ENCODE measurements around the gene KLHL14. TPM values are rescaled to one million over a fixed set of nuclear protein-coding genes. Genes with fewer than 3 reads are reported as not detected.
"Not testable (repeated sequence)": the region's sequence is repeated elsewhere in the genome, so short reads cannot be mapped to it uniquely, and the experiment has no call there.

KLHL14 gene
- total RNA-seq, 1 experiment from 2014 or later = 6.7 TPM

DNA sequence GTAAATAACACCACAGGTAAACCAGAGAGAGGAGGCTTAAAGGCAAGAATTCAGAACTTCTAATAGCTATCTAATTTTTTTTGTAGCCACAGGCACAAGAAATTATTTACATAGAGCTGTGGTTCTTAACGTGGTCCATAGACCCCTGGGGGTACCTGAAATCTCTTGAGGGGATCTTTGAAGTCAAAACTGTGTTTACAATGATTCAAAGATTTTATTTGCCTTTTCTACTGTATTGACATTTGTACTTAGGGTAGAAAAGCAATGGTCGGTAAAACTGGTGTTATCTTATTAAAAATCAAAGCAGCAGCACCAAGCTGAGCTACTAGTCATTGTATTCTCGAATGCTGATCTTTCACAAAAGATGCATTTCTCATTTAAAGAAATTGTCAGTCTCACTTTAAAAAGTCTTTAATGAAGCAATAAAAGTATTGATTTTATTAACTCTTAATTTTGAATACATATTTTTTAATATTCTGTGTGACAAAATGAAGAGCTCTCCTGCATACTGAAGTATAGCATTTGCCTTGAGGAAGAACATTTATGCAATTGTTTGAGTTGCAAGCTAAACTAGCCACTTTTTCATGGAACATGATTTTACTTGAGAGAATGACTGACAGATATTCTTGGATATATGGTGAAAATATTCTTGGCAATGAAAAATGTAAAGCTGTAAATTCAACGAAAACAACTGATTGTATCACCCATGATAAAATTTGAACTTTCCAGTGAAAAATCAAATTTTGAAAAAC, 25.6 kb upstream of the KLHL14 start:
- H3K4me3 ChIP-seq (ENCODE audit: low read depth in 2 of 2, low read length in 2 of 2) = no peak overlapping the region
- H3K4me1 ChIP-seq (ENCODE audit: control insufficient read depth, insufficient read depth, low read length) = no peaks in the 10 kb centered on the region
- no peaks in the 10 kb centered on the region for H3K36me3 ChIP-seq (ENCODE audit: control insufficient read depth, insufficient read depth, low read length)
- ATAC-seq (no peak), DNase-seq (ENCODE audit: low read depth, low spot score) (no peak)
- no peak overlapping the region for H3K27ac ChIP-seq (ENCODE audit: low read length)
- in situ Hi-C loops (cut with HindIII; ENCODE audit: low pct_unique_long_range_greater_than_20kb, low sequenced_read_pairs) (no loop called here), intact Hi-C loops (cut with micrococcal nuclease; ENCODE audit: unreplicated experiment) (no loop called here)
- no peaks in the 10 kb centered on the region for H3K27me3 ChIP-seq (ENCODE audit: control insufficient read depth, insufficient read depth, low read length)
- 0 out of 2 replicates have a peak, but pooled peaks cover 3% of the 10 kb centered on the region for H3K9me3 ChIP-seq (ENCODE audit: control insufficient read depth, insufficient read depth, low read depth, low read length)
- no TSS peak for BruUV-seq (replicated peaks)
- ChIA-PET CTCF (no interaction called here), POLR2A (no interaction called here)
- TF ChIP-seq, protein P1, sequence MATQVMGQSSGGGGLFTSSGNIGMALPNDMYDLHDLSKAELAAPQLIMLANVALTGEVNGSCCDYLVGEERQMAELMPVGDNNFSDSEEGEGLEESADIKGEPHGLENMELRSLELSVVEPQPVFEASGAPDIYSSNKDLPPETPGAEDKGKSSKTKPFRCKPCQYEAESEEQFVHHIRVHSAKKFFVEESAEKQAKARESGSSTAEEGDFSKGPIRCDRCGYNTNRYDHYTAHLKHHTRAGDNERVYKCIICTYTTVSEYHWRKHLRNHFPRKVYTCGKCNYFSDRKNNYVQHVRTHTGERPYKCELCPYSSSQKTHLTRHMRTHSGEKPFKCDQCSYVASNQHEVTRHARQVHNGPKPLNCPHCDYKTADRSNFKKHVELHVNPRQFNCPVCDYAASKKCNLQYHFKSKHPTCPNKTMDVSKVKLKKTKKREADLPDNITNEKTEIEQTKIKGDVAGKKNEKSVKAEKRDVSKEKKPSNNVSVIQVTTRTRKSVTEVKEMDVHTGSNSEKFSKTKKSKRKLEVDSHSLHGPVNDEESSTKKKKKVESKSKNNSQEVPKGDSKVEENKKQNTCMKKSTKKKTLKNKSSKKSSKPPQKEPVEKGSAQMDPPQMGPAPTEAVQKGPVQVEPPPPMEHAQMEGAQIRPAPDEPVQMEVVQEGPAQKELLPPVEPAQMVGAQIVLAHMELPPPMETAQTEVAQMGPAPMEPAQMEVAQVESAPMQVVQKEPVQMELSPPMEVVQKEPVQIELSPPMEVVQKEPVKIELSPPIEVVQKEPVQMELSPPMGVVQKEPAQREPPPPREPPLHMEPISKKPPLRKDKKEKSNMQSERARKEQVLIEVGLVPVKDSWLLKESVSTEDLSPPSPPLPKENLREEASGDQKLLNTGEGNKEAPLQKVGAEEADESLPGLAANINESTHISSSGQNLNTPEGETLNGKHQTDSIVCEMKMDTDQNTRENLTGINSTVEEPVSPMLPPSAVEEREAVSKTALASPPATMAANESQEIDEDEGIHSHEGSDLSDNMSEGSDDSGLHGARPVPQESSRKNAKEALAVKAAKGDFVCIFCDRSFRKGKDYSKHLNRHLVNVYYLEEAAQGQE (IDR thresholded peaks at IDR 0.05; ENCODE audit: insufficient read depth in 1 of 2, low read depth in 2 of 2, low read length in 1 of 2) = no peak
- TF ChIP-seq SIN3A (IDR thresholded peaks at IDR 0.05; ENCODE audit: borderline replicate concordance, insufficient read depth, low read depth, low read length) = no peak
- TF ChIP-seq, protein P2, sequence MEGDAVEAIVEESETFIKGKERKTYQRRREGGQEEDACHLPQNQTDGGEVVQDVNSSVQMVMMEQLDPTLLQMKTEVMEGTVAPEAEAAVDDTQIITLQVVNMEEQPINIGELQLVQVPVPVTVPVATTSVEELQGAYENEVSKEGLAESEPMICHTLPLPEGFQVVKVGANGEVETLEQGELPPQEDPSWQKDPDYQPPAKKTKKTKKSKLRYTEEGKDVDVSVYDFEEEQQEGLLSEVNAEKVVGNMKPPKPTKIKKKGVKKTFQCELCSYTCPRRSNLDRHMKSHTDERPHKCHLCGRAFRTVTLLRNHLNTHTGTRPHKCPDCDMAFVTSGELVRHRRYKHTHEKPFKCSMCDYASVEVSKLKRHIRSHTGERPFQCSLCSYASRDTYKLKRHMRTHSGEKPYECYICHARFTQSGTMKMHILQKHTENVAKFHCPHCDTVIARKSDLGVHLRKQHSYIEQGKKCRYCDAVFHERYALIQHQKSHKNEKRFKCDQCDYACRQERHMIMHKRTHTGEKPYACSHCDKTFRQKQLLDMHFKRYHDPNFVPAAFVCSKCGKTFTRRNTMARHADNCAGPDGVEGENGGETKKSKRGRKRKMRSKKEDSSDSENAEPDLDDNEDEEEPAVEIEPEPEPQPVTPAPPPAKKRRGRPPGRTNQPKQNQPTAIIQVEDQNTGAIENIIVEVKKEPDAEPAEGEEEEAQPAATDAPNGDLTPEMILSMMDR (IDR thresholded peaks at IDR 0.05) = no peak

DNA sequence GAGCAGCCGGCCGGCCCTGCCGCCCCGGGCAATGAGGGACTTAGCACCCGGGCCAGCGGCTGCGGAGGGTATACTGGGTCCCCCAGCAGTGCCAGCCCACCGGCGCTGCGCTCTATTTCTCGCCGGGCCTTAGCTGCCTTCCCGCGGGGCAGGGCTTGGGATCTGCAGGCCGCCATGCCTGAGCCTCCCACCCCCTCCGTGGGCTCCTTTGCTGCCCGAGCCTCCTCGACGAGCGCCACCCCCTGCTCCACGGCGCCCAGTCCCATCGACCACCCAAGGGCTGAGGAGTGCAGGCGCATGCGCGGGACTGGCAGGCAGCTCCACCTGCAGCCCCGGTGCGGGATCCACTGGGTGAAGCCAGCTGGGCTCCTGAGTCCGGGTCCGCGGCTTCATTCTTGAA, 21.8 kb upstream of the KLHL14 start:
- DNase-seq (ENCODE audit: low read depth, low spot score); in situ Hi-C loops (cut with HindIII; ENCODE audit: low pct_unique_long_range_greater_than_20kb, low sequenced_read_pairs); H3K9me3 ChIP-seq (ENCODE audit: control insufficient read depth, insufficient read depth, low read depth, low read length); H3K27me3 ChIP-seq (ENCODE audit: control insufficient read depth, insufficient read depth, low read length); ATAC-seq; intact Hi-C loops (cut with micrococcal nuclease; ENCODE audit: unreplicated experiment); POLR2A ChIA-PET; CTCF ChIA-PET; H3K36me3 ChIP-seq (ENCODE audit: control insufficient read depth, insufficient read depth, low read length); H3K4me3 ChIP-seq (ENCODE audit: low read depth in 2 of 2, low read length in 2 of 2); H3K27ac ChIP-seq (ENCODE audit: low read length); BruUV-seq (replicated peaks); H3K4me1 ChIP-seq (ENCODE audit: control insufficient read depth, insufficient read depth, low read length): not testable (repeated sequence)

DNA sequence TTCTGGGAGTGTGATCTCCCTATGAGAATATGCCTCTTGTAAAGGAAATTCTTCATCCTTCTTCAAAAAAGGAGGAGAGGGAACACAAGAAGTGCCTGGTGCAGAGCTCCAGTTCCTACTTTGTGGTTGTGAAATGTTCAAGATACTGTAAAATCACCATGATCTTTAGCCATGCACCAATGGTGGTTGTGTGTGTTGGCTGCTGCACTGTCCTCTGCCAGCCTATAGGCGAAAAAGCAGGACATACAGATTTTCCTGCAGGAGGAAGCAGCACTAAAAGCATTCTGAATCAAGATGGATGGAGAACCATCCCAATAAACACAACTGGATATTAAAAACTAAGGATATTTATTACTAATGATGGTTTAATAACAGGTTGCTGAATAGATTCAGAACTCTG, 6.2 kb upstream of the KLHL14 start:
- Histone ChIP-seq H3K27ac (ENCODE audit: low read length) (no peak overlapping the region), H3K4me1 (ENCODE audit: control insufficient read depth, insufficient read depth, low read length) (peaks cover under 1% of the 10 kb centered on the region; the same call in 1 of the 2 replicates), H3K4me3 (ENCODE audit: low read depth in 2 of 2, low read length in 2 of 2) (no peak overlapping the region), H3K36me3 (ENCODE audit: control insufficient read depth, insufficient read depth, low read length) (no peaks in the 10 kb centered on the region), H3K27me3 (ENCODE audit: control insufficient read depth, insufficient read depth, low read length) (no peaks in the 10 kb centered on the region), H3K9me3 (ENCODE audit: control insufficient read depth, insufficient read depth, low read depth, low read length) (no peaks in the 10 kb centered on the region)
- in situ Hi-C loops (cut with HindIII; ENCODE audit: low pct_unique_long_range_greater_than_20kb, low sequenced_read_pairs) = no loop called here
- POLR2A ChIA-PET = no interaction called here
- intact Hi-C loops (cut with micrococcal nuclease; ENCODE audit: unreplicated experiment) = no loop called here
- CTCF ChIA-PET = no interaction called here
- no TSS peak for BruUV-seq (replicated peaks)
- DNase-seq (ENCODE audit: low read depth, low spot score) (no peak), ATAC-seq (no peak)
- no peak for TF ChIP-seq SIN3A (IDR thresholded peaks at IDR 0.05; ENCODE audit: borderline replicate concordance, insufficient read depth, low read depth, low read length)
- TF ChIP-seq, protein P2 (IDR thresholded peaks at IDR 0.05) = no peak
- TF ChIP-seq, protein P1 (IDR thresholded peaks at IDR 0.05; ENCODE audit: insufficient read depth in 1 of 2, low read depth in 2 of 2, low read length in 1 of 2) = no peak
- no peak for TF ChIP-seq TCF7L2 (IDR thresholded peaks at IDR 0.05; ENCODE audit: low read depth, low read length)
- no peak for TF ChIP-seq POLR2AphosphoS5 (IDR thresholded peaks at IDR 0.05; ENCODE audit: low read depth, low read length)
